ENCODE results near the gene RNASEH2B.

- TF ChIP-seq, protein P1, sequence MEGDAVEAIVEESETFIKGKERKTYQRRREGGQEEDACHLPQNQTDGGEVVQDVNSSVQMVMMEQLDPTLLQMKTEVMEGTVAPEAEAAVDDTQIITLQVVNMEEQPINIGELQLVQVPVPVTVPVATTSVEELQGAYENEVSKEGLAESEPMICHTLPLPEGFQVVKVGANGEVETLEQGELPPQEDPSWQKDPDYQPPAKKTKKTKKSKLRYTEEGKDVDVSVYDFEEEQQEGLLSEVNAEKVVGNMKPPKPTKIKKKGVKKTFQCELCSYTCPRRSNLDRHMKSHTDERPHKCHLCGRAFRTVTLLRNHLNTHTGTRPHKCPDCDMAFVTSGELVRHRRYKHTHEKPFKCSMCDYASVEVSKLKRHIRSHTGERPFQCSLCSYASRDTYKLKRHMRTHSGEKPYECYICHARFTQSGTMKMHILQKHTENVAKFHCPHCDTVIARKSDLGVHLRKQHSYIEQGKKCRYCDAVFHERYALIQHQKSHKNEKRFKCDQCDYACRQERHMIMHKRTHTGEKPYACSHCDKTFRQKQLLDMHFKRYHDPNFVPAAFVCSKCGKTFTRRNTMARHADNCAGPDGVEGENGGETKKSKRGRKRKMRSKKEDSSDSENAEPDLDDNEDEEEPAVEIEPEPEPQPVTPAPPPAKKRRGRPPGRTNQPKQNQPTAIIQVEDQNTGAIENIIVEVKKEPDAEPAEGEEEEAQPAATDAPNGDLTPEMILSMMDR (IDR thresholded peaks at IDR 0.05; ENCODE audit: low read depth, low read length, poor library complexity, severe bottlenecking) = no peak
- no peak for TF ChIP-seq EZH2phosphoT487 (IDR thresholded peaks at IDR 0.05; ENCODE audit: borderline replicate concordance, low read length)
Measured at GRCh38 chr13:50917572-50917971, 8.0 kb downstream of the RNASEH2B start.
